Measurements from ENCODE around the gene MSH3.
"Not testable (repeated sequence)": the region's sequence is repeated elsewhere in the genome, so short reads cannot be mapped to it uniquely, and the experiment has no call there.

The MSH3 gene

GRCh38 chr5:80760680-80761079 lies 106.2 kb downstream of the MSH3 start:
- H3K27ac Mint-ChIP-seq, result no peak overlapping the region
- H3K36me3 Mint-ChIP-seq, result peaks cover 26 to 38% of the 10 kb centered on the region in 2 donors
- no peaks in the 10 kb centered on the region for H3K27me3 Mint-ChIP-seq
- peaks cover 12 to 26% of the 10 kb centered on the region in 2 donors for H3K4me1 Mint-ChIP-seq
- ATAC-seq (replicated peaks) (no peak), DNase-seq (no peak)
- H3K4me3 Mint-ChIP-seq, result no peak overlapping the region
- no peaks in the 10 kb centered on the region for H3K9me3 Mint-ChIP-seq

GRCh38 chr5:80761176-80761575 lies 106.7 kb downstream of the MSH3 start:
- no peak for DNase-seq
- Mint-ChIP-seq H3K9me3 (no peaks in the 10 kb centered on the region), H3K4me3 (no peak overlapping the region), H3K27me3 (no peaks in the 10 kb centered on the region), H3K36me3 (peaks cover 26 to 41% of the 10 kb centered on the region in 2 donors), H3K27ac (no peak overlapping the region), H3K4me1 (peaks cover 8 to 21% of the 10 kb centered on the region in 2 donors)
- ATAC-seq (replicated peaks), result no peak

DNA sequence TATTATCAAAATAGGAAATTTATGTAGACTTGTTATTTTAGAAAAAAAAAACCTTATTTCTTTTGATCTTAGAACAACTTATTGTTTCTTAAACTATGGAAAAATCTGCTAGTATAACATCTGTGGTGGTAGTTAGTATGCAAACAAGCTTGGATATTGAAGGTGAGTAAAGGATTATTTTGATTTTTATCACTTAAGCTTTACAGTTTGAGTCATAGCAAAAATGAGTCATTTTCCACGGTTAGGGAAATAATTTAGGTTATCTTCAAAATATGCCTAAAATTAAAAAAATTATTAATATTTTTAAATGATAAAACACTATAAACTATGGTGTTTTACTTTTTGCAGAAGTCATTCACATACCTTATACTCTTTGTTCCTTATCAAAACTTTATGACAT lies 107.5 kb downstream of the MSH3 start:
- peaks cover 26 to 41% of the 10 kb centered on the region in 2 donors for H3K36me3 Mint-ChIP-seq
- H3K9me3 Mint-ChIP-seq, result no peaks in the 10 kb centered on the region
- H3K4me3 Mint-ChIP-seq, result no peak overlapping the region
- DNase-seq (no peak), ATAC-seq (replicated peaks) (no peak)
- no peaks in the 10 kb centered on the region for H3K27me3 Mint-ChIP-seq
- no peak overlapping the region for H3K27ac Mint-ChIP-seq
- H3K4me1 Mint-ChIP-seq, result peaks cover 6 to 19% of the 10 kb centered on the region in 2 donors

DNA sequence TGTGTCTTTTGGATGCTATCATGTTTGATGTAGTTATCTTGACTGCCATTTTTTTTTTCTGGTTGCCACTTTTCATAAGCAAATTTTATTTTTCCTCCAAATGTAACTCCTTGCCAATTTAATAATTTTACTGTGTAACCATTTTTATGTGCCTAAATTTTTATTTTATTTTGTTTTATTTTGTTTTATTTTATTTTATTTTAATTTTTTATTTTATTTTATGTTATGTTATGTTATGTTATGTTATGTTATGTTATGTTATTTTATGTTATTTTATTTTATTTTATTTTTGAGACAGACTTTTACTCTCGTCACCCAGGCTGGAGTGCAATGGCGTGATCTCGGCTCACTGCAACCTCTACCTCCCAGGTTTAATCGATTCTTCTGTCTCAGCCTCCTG lies 108.1 kb downstream of the MSH3 start:
- Mint-ChIP-seq H3K4me1 (peaks cover 6 to 19% of the 10 kb centered on the region in 2 donors), H3K4me3 (no peak overlapping the region), H3K9me3 (no peaks in the 10 kb centered on the region), H3K27ac (no peak overlapping the region), H3K36me3 (peaks cover 24 to 41% of the 10 kb centered on the region in 2 donors), H3K27me3 (no peaks in the 10 kb centered on the region)
- DNase-seq (no peak), ATAC-seq (replicated peaks) (no peak)

GRCh38 chr5:80763211-80763610 lies 108.8 kb downstream of the MSH3 start:
- DNase-seq (no peak), ATAC-seq (replicated peaks) (no peak)
- H3K27ac Mint-ChIP-seq, result no peak overlapping the region
- H3K4me1 Mint-ChIP-seq, result peaks cover 6 to 19% of the 10 kb centered on the region in 2 donors
- no peaks in the 10 kb centered on the region for H3K27me3 Mint-ChIP-seq
- peaks cover 21 to 37% of the 10 kb centered on the region in 2 donors for H3K36me3 Mint-ChIP-seq
- H3K9me3 Mint-ChIP-seq, result no peaks in the 10 kb centered on the region
- H3K4me3 Mint-ChIP-seq, result no peak overlapping the region

DNA sequence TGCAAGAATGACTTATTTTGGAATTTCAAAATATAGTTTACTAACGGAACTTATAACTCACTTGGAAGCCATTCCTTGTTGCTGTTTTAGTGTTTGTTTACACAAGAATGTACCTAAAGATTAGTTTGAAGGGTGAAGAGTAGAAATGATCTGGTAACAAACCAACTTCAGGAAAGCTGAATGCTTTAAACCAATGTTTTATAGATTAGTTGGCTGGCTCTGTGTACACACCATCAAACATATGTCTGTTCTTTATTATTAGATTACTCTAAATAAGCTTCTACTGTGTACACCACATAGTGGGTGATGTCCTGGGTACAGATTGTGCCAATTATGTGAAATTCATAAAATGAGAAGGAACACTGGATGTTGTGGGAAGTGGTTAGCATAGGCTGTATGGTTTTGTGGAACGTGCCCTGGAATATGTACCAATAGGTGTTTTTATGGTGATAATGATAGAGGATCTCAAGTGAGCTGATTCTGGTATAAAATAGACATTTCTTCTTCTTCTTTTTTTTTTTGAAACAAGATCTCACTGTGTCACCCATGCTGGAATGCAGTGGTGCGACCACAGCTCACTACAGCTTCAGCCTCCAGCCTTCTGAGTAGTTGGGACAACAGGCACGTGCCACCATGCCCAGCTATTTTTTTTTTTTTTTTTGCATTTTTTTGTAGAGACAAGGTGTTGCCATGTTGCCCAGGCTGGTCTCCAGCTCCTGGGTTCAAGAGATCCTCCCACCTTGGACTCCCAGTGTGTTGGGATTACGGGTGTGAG lies 109.6 kb downstream of the MSH3 start:
- Mint-ChIP-seq H3K27me3 (no peaks in the 10 kb centered on the region), H3K27ac (no peak overlapping the region), H3K4me3 (no peak overlapping the region), H3K9me3 (no peaks in the 10 kb centered on the region), H3K4me1 (peaks cover 6 to 20% of the 10 kb centered on the region in 2 donors), H3K36me3 (peaks cover 19 to 34% of the 10 kb centered on the region in 2 donors)
- DNase-seq (no peak), ATAC-seq (replicated peaks) (no peak)

GRCh38 chr5:80764786-80765185 lies 110.3 kb downstream of the MSH3 start:
- ATAC-seq (replicated peaks) (no peak), DNase-seq (no peak)
- Mint-ChIP-seq H3K36me3 (peaks cover 14 to 27% of the 10 kb centered on the region in 2 donors), H3K4me3 (no peak overlapping the region), H3K9me3 (no peaks in the 10 kb centered on the region), H3K27ac (no peak overlapping the region), H3K4me1 (peaks cover 0 to 13% of the 10 kb centered on the region in 2 donors), H3K27me3 (no peaks in the 10 kb centered on the region)

DNA sequence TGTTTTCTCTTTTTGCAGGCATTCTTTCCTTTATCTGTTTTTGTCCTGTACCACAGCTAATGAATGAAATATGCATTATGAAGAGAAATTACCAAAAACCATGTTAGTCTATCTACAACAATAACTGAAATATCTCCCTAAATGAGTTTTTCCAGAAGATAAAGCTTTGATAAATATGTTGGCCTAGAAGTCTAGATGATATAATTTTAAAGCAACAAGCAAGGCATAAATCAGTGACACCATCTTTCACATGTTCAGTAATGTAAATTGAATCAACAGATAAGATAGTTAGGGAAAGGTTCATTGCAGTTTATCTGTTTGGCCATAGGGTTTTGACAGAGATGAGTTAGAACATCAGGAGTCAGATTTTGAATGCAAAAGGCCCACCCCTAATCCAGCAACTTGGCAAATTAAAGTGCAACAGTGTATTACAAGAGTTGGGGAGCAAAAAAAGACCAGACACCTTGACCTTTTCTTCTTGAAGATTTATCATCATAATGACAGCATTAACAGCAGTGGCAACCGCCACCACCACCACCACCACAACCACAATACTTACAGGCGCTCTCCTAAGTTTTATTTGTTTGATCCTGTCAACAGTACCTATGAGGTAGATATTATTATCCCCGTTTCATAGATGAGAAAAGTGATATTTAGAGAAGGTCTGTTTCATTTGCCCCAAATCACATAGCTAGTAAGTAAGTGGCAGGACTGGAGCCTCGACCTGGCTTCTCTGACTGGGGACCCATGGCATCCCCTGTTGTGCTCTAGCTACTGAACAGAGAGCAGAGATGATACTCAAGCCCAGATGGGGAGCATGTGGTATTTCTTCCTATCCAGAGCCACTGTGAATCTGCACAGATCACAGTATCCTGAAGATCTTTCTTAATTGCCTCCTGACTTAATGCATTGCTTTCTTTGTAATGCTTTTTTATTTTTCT lies 123.2 kb downstream of the MSH3 start:
- DNase-seq, result no peak
- no peak overlapping the region for H3K27ac Mint-ChIP-seq
- peaks cover 0 to 2% of the 10 kb centered on the region in 2 donors for H3K4me1 Mint-ChIP-seq
- no peak overlapping the region for H3K4me3 Mint-ChIP-seq
- H3K9me3 Mint-ChIP-seq, result peaks cover 4 to 5% of the 10 kb centered on the region in 2 donors
- no peak for ATAC-seq (replicated peaks)
- no peaks in the 10 kb centered on the region for H3K27me3 Mint-ChIP-seq
- H3K36me3 Mint-ChIP-seq, result peaks cover 21 to 45% of the 10 kb centered on the region in 2 donors

DNA sequence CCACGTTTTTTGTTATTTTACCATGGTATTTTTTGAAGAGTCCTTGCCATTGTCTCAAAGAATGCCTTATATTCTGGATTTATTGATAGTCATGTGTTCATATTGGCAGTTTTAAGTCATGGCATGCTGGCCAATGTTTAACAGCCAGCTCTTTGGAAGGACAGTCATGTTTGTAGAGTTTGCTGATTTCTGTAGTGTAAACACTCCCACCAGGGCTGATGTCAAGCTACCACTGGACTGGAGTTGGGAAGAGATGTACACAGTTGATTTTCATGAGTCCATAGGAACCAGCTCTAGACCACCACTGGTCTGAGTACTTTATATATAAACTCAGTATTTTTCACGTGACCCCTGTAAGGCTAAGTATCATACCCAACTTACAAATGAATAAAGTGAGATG lies 125.6 kb downstream of the MSH3 start:
- H3K27me3 Mint-ChIP-seq, result no peaks in the 10 kb centered on the region
- no peak for ATAC-seq (replicated peaks)
- peaks cover 0 to 2% of the 10 kb centered on the region in 2 donors for H3K4me1 Mint-ChIP-seq
- H3K9me3 Mint-ChIP-seq, result no peaks in the 10 kb centered on the region
- H3K27ac Mint-ChIP-seq, result no peak overlapping the region
- H3K4me3 Mint-ChIP-seq, result no peak overlapping the region
- peaks cover 23 to 39% of the 10 kb centered on the region in 2 donors for H3K36me3 Mint-ChIP-seq
- DNase-seq, result no peak

DNA sequence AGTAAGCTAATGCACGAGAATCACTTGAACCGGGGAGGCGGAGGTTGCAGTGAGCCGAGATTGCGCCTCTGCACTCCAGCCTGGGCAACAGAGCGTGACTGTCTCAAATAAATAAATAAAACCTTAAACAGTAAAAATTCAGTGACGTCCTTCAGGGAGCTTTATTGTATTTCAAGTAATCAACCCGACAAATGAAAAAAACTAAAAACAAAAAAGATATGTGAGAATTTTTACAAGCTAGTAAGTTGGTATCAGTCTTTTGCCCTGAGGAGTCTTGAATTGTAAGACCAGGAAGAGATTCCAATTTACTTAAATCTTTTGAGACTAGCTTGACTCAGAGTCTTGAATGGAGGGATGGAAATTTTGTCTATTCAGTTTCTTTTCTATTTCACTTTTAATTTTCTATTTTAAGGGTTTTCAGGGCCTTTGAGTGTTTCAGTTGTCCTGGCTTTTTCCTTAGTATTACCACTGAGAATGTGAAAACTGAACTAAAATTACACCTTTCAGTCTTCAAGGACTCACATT lies 126.4 kb downstream of the MSH3 start:
- Mint-ChIP-seq H3K4me3 (no peak overlapping the region), H3K4me1 (peaks cover 0 to 2% of the 10 kb centered on the region in 2 donors), H3K9me3 (no peaks in the 10 kb centered on the region), H3K27me3 (no peaks in the 10 kb centered on the region), H3K27ac (no peak overlapping the region), H3K36me3 (peaks cover 25 to 39% of the 10 kb centered on the region in 2 donors)
- no peak for ATAC-seq (replicated peaks)
- DNase-seq, result no peak

DNA sequence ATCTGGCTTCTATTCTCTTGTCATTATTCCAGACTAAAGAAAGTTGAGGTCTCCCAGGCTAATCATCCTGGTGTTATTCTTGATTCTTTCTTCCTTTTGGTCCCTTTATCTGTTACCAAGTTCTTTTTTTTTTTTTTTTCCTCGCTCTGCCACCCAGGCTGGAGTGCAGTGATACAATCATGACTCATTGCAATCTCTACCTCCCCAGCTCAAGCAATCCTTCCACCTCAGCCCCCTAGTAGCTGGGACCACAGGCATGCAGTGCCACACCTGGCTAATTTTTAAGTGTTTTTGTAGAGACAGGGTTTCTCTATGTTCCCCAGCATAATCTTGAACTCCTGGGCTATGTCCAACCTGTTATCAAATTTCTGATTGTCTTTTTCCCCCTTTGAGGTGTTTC lies 126.9 kb downstream of the MSH3 start:
- Mint-ChIP-seq H3K4me3 (no peak overlapping the region), H3K9me3 (no peaks in the 10 kb centered on the region), H3K4me1 (peaks cover 0 to 2% of the 10 kb centered on the region in 2 donors), H3K27ac (peak overlapping the region; percentile 65), H3K36me3 (peaks cover 25 to 39% of the 10 kb centered on the region in 2 donors), H3K27me3 (no peaks in the 10 kb centered on the region)
- ATAC-seq (replicated peaks), result no peak
- DNase-seq, result no peak

DNA sequence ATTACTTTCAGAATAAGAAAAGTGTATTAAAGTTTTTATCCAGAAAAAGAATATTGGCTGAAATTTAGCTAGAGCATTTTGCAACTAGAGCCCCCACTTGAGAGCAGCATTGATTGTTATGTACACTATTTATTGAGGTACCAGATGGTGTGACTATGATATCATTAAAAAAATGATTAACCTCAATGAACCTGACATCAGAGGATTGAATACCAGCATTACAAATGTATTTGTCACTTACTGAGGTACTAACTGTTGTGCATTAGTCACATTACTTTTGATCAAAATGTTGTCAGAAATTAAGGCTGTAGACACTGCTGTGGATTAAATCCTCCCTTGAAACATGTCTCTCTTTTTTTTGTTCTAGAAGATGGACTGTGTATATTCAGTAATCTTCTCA lies 128.2 kb downstream of the MSH3 start:
- H3K9me3 Mint-ChIP-seq, result no peaks in the 10 kb centered on the region
- no peak for ATAC-seq (replicated peaks)
- H3K36me3 Mint-ChIP-seq, result peaks cover 25 to 36% of the 10 kb centered on the region in 2 donors
- no peak for DNase-seq
- H3K4me3 Mint-ChIP-seq, result no peak overlapping the region
- H3K4me1 Mint-ChIP-seq, result peaks cover 0 to 2% of the 10 kb centered on the region in 2 donors
- H3K27ac Mint-ChIP-seq, result no peak overlapping the region
- H3K27me3 Mint-ChIP-seq, result no peaks in the 10 kb centered on the region

- not testable (repeated sequence) for H3K4me3 Mint-ChIP-seq; H3K27ac Mint-ChIP-seq; ATAC-seq (replicated peaks); H3K4me1 Mint-ChIP-seq; H3K9me3 Mint-ChIP-seq; DNase-seq; H3K27me3 Mint-ChIP-seq
- peaks cover 25 to 32% of the 10 kb centered on the region in 2 donors for H3K36me3 Mint-ChIP-seq
Measured at GRCh38 chr5:80783751-80784150, 129.3 kb downstream of the MSH3 start.

GRCh38 chr5:80784451-80784850 lies 130.0 kb downstream of the MSH3 start:
- Mint-ChIP-seq H3K27me3 (no peaks in the 10 kb centered on the region), H3K4me1 (peaks cover 0 to 2% of the 10 kb centered on the region in 2 donors), H3K36me3 (peaks cover 26 to 27% of the 10 kb centered on the region in 2 donors), H3K27ac (no peak overlapping the region), H3K4me3 (no peak overlapping the region), H3K9me3 (no peaks in the 10 kb centered on the region)
- DNase-seq, result no peak
- ATAC-seq (replicated peaks), result no peak
